GM18951 (cell line): ENCODE data around the gene GALNT18.

Experiments used
- POLR2A ChIP-seq: IDR thresholded peaks from 4 replicates; pipeline ENCODE4 v1.6.1; 2011; ENCODE audit warnings: mild to moderate bottlenecking; ENCODE audit not compliant: insufficient read length, insufficient read depth; ENCODE audit errors: extremely low read depth
- in situ Hi-C: fragments of 300-500 bp; cut with MboI; formaldehyde crosslinking; loops from one replicate; pipeline ENCODE4 v1.12.0; 2022; ENCODE audit warnings: low sequenced_read_pairs, mixed read lengths, inconsistent platforms; ENCODE audit not compliant: unreplicated experiment

Gene GALNT18

GRCh38 chr11:11657218-11657955, 35.6 kb upstream of the GALNT18 start:
- in situ Hi-C loops, result no loop called here
- no peak for TF ChIP-seq POLR2A

DNA sequence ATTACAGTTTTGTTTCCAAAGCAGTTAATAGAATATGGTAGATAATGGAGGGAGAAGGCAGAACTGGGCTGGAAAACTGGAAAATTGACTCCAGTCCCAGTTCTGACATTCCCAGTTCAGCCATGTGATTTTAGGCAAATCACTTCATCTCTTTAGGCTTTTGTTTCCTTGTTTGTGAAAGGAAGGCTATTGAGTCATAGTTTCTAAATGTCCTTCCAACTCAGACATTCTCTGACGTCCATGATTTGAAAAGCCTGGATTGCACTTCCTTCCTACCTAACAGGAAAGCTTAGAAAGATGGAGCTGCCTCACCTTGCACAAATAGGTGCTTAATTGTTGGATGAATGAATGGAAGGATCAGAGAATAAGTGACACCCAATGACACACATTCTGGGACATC, 19.8 kb upstream of the GALNT18 start:
- in situ Hi-C loops, result no loop called here

DNA sequence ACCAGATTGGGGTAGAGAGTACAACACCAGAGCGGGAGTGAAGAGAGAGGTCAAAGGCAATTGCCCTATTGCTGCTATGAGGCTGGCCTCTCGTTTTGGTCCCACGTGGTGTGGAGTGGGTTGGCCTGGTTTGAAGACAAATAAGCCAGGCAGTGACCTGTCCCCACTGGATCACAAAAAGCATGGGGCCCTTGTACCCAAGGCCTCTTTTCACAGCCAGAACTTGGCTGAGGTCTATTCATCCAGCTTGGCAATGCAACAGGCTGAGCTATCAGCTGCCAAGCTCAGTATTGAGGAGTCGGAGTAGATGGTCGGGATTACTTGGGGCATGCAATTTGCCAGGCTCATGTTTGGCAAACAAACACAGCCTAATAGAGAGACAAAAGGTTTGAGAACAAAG, 19.2 kb upstream of the GALNT18 start:
- in situ Hi-C loops, result no loop called here
- no peak for TF ChIP-seq POLR2A

More for the DNA sequence above, 19.8 kb upstream of the GALNT18 start:
- no peak for TF ChIP-seq POLR2A

DNA sequence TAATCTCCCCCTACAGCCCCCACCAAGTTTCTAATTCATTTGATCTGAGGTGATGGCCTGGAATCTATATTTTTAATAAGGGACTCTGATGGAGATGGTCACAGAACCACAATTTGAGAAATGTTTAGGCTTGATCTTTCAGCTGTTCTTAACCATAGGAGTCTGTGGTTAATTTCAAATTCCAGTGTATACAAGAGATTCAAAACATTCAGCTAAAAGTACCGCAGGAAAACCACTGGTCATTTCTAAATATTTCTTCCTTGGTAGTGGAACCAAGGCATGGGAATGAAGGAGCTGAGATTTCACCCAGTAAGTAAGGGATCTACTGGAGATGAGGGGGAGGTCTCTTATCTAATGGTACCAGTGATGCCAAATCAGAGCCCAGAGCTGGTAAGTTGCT, 18.3 kb upstream of the GALNT18 start:
- in situ Hi-C loops, result no loop called here
- no peak for TF ChIP-seq POLR2A

GRCh38 chr11:11636671-11637070, 14.9 kb upstream of the GALNT18 start:
- TF ChIP-seq POLR2A, result no peak
- in situ Hi-C loops, result no loop called here

- TF ChIP-seq POLR2A, result no peak
- in situ Hi-C loops, result no loop called here
These were observed 13.6 kb upstream of the GALNT18 start for GRCh38 chr11:11635443-11635842.

DNA sequence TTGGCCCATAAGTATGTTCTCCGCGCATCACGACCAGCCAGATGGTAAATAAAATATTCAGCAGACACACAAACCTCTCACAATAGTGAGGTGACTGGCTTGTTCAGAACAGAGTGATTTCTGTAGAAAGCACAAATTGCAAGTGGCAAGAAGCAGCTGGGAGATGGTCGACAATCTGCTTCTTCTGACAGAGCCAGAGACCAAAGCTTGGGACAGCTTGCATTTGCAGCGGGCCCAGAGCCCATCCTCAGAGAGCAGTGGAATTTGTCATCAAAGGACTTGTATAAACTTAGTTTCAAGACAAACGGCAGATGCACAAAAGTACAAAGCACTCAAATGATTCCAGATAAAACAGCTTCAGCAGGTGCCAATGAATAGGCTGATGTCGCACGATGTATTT, 7.6 kb upstream of the GALNT18 start:
- no peak for TF ChIP-seq POLR2A
- in situ Hi-C loops, result no loop called here

GRCh38 chr11:11628651-11629050, 6.8 kb upstream of the GALNT18 start:
- in situ Hi-C loops, result no loop called here
- no peak for TF ChIP-seq POLR2A

DNA sequence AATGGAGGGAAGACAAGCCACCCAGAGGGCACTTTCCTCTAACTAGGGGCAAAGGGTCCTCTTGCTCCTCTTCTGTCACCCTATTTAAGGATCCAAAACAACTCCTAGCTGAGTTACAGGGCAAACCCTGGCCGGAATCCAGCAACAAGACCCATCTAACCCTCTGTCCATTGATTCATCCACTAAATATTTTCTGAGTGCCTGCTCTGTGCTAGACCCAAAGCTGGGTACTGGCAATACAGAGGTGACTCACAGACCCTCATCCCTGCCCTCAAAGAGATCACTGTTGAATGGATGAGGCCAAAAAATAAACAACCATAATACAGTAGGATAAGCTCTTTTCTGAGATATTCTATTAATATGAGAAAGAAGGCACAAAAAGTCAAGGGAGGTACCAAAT, 4.3 kb upstream of the GALNT18 start:
- no peak for TF ChIP-seq POLR2A
- in situ Hi-C loops, result no loop called here

- TF ChIP-seq POLR2A, result no peak
- in situ Hi-C loops, result no loop called here
These were observed 3.1 kb upstream of the GALNT18 start for GRCh38 chr11:11624926-11625325.

GRCh38 chr11:11624204-11624603, 2.4 kb upstream of the GALNT18 start:
- TF ChIP-seq POLR2A, result no peak
- in situ Hi-C loops, result no loop called here

- no peak for TF ChIP-seq POLR2A
- in situ Hi-C loops, result no loop called here
These were observed 967 bp upstream of the GALNT18 start for GRCh38 chr11:11622772-11623171.

- TF ChIP-seq POLR2A, result no peak
- in situ Hi-C loops, result no loop called here
These were observed 518 bp upstream of the GALNT18 start for GRCh38 chr11:11622340-11622706.

DNA sequence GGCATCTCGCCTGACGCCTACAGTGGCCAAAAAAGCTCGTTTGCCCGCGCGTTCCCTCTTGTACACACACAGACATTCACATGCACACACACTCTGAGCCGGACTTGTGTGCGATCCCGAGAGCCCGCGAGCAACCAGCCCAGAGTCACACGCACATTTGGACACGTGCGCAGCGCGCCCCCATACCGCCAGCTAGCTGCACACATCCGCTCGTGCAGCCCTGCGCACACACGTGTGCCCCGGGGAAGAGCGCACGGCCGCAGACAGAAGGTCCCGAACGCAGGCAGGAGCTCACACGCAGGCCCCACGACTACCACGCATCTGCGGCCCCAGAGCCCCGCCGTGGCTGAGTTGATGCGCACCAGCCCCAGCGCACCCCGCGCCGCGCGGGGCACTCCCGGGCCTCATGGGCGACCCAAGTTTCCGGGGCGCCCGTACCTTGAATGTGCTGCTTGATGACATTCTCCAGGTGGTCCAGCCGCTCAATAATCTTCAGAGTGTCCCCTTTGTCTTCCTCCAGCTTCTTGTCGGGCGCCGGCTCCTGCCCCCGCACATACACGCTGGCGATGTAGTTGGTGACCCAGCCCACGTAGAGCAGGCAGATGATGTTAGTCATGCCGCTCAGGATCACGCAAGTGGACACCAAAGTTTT, 758 bp downstream of the GALNT18 start:
- no peak for TF ChIP-seq POLR2A
- in situ Hi-C loops, result no loop called here
